Measurements from ENCODE around the gene GBX2. TPM values are rescaled to one million over a fixed set of nuclear protein-coding genes. Genes with fewer than 3 reads are reported as not detected.

Gene GBX2
- total and polyA plus RNA-seq, 7 donors: not detected

DNA sequence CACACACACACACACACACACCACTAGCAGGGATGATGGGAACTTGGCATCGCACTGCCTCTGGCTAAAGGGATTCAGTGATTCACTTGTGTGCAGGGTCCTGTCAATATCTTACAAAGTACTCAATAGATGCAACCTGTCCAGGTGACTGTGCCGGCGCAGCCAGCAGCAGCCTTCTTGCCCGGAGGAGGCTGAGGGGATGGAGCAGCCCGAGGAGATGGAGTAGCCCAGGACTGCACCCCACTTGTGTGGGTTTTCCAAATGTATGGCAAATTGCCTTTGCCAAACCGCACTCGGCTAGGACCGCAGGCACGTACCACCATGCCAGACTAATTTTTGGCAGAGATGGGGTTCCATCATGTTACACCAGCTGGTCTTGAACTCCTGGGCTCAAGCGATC lies 31.1 kb downstream of the GBX2 start:
- H3K4me1 ChIP-seq: no peaks in the 10 kb centered on the region

GRCh38 chr2:236136538-236136937 lies 31.6 kb downstream of the GBX2 start:
- H3K4me3 ChIP-seq: no peak overlapping the region
- WGBS, 3 donors: 72 to 77% (median 75%) methylated on average over 18 to 19 of the region's 19 CpGs

More for the DNA sequence above, 31.1 kb downstream of the GBX2 start:
- H3K36me3 ChIP-seq (ENCODE audit: insufficient read depth in 1 of 2, low read depth in 1 of 2): no peaks in the 10 kb centered on the region
- no peak for ATAC-seq
- no peaks in the 10 kb centered on the region for H3K9me3 ChIP-seq
- 88 to 90% (median 89%) methylated on average over 10 of the region's 10 CpGs for WGBS, 3 donors
- intact Hi-C loops (cut with DNase I): no loop called here
- no peak for TF ChIP-seq CTCF (IDR thresholded peaks at IDR 0.05)
- H3K27me3 ChIP-seq (ENCODE audit: insufficient read depth in 3 of 3, low read length in 2 of 3): peaks cover 0 to 14% (median 4%) of the 10 kb centered on the region in 3 donors
- H3K27ac ChIP-seq: no peak overlapping the region
- no peak for DNase-seq
- H3K4me3 ChIP-seq: no peak overlapping the region

DNA sequence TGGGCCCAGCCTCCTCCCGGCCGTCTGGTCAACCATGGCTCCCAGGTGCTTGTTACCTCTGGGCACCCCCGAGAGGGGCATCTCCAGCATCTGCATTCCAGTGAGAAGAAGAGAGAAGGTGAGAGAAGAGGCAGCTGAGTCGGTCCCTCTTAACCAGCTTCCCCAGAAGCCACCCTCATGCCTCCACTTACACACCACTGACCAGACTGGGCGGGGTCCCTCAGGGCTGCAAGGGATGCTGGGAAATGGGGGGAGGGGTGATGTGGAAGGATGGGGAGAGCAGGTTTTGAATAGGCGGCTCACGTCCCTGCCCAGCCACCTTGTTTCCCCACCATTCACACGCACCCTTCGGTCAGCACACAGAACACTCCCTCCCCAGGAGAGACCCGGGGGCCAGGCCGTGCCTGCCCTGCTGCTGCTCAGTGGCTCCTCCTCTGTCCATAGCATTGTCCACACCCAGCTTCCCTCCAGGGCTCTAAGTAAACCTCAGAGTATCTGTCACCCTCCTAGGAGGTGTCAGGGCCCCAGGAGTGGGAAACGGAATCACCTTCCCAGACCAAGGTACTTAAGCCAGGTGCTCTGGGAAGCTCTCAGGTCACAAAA lies 34.7 kb downstream of the GBX2 start:
- 86 to 89% (median 89%) methylated on average over 10 to 12 of the region's 12 CpGs for WGBS, 3 donors
- H3K4me1 ChIP-seq: no peaks in the 10 kb centered on the region
- no peaks in the 10 kb centered on the region for H3K36me3 ChIP-seq (ENCODE audit: insufficient read depth in 1 of 2, low read depth in 1 of 2)
- no peak overlapping the region for H3K4me3 ChIP-seq
- DNase-seq (no peak), ATAC-seq (no peak)
- no peaks in the 10 kb centered on the region for H3K9me3 ChIP-seq
- H3K27ac ChIP-seq: no peak overlapping the region
- intact Hi-C loops (cut with DNase I): no loop called here
- no peak for TF ChIP-seq CTCF (IDR thresholded peaks at IDR 0.05)
- no peaks in the 10 kb centered on the region for H3K27me3 ChIP-seq (ENCODE audit: insufficient read depth in 3 of 3, low read length in 2 of 3)

More at GRCh38 chr2:236136538-236136937, 31.6 kb downstream of the GBX2 start:
- Histone ChIP-seq H3K9me3 (no peaks in the 10 kb centered on the region), H3K4me1 (no peaks in the 10 kb centered on the region), H3K27ac (no peak overlapping the region), H3K36me3 (ENCODE audit: insufficient read depth in 1 of 2, low read depth in 1 of 2) (no peaks in the 10 kb centered on the region), H3K27me3 (ENCODE audit: insufficient read depth in 3 of 3, low read length in 2 of 3) (peaks cover 0 to 12% (median 4%) of the 10 kb centered on the region in 3 donors)
- intact Hi-C loops (cut with DNase I): no loop called here
- no peak for ATAC-seq
- TF ChIP-seq CTCF (IDR thresholded peaks at IDR 0.05): no peak
- DNase-seq: no peak

DNA sequence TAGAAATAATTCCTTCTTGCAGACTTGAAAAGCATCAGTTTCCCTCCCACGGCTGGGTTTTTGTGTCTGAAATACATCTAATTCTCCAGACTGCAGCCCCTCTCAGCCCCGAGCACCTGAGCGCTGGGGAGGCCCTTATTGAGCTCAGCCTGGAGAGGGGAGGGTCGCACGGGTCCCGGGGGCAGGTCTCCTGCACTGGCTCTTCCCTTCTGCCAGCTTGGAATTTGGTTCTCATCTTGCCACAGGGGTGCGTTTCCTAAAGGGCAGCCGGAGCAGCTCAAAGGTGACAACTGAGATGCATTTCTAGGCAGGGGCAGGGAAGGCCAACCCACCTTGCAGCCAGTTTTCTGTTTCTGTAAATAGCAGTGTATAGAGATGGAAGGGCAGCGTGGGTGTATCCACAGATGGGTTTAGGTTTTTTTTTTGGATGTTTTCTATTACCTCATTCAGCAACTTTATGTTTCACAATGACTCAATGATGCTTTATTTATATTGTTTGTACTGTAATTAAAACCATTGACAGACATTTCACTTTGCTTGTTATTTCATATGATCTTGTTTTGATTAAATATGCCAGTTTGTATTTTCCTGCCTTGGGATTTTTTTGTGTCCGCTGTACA lies 37.0 kb downstream of the GBX2 start:
- no peaks in the 10 kb centered on the region for H3K27me3 ChIP-seq (ENCODE audit: insufficient read depth in 3 of 3, low read length in 2 of 3)
- intact Hi-C loops (cut with DNase I): no loop called here
- H3K4me3 ChIP-seq: no peak overlapping the region
- no peaks in the 10 kb centered on the region for H3K9me3 ChIP-seq
- H3K27ac ChIP-seq: no peak overlapping the region
- TF ChIP-seq CTCF (IDR thresholded peaks at IDR 0.05): no peak
- WGBS, 3 donors: 68 to 80% (median 69%) methylated on average over 10 of the region's 10 CpGs
- H3K36me3 ChIP-seq (ENCODE audit: insufficient read depth in 1 of 2, low read depth in 1 of 2): peaks cover 0 to 2% of the 10 kb centered on the region in 2 donors
- no peaks in the 10 kb centered on the region for H3K4me1 ChIP-seq
- ATAC-seq (no peak), DNase-seq (no peak)
